Adrenal gland (tissue), 19 donors: ENCODE measurements around the gene MPI. TPM values are rescaled to one million over a fixed set of nuclear protein-coding genes. Genes with fewer than 3 reads are reported as not detected.

ENCODE experiments used
- DNase-seq, 7 donors: peaks; one replicate each; pipeline ENCODE4 v3.0.0-alpha.2; 2019 to 2020
- H3K27ac ChIP-seq, 5 donors: fragments of 200-600 bp; sonication (generic) in 4 of 5; 1 replicate in 3 of 5; 2 replicates in 2 of 5; pipeline versions ENCODE4 v1.5.1 to v1.8.0; 2016 to 2020; ENCODE audit warnings: mild to moderate bottlenecking in 1 of 5
- H3K27me3 ChIP-seq: fragments of 200-600 bp; 2 replicates; pipeline ENCODE4 v1.8.0; 2021
- H3K36me3 ChIP-seq, 2 donors: fragments of 200-600 bp; replicated peaks in 1 of 2; 1 replicate in 1 of 2; 2 replicates in 1 of 2; pipeline versions ENCODE4 v1.5.1 to v1.8.0; 2018 to 2022
- H3K4me1 ChIP-seq, 2 donors: fragments of 200-600 bp; replicated peaks in 1 of 2; 1 replicate in 1 of 2; 2 replicates in 1 of 2; pipeline versions ENCODE4 v1.5.1 to v1.8.0; 2018 to 2021
- H3K4me3 ChIP-seq, 4 donors: fragments of 200-600 bp; sonication (generic) in 3 of 4; one replicate each; pipeline ENCODE4 v1.5.1; 2016 to 2018
- H3K9me3 ChIP-seq, 3 donors: fragments of 200-600 bp; sonication (generic) in 1 of 3; replicated peaks in 1 of 3; 1 replicate in 2 of 3; 2 replicates in 1 of 3; pipeline versions ENCODE4 v1.5.1 to v1.8.0; 2016 to 2021
- CTCF ChIP-seq, 6 experiments: fragments of 450-650 bp in 4 of 6; fragments of 200-600 bp in 2 of 6; sonication (generic) in 1 of 6; IDR thresholded peaks; 1 replicate in 5 of 6; 2 replicates in 1 of 6; pipeline versions ENCODE4 v1.5.1 to v1.8.0; 2016 to 2021; ENCODE audit warnings: antibody characterized with exemption in 6 of 6, mild to moderate bottlenecking in 2 of 6, moderate library complexity in 1 of 6
- POLR2A ChIP-seq, 2 donors: fragments of 450-650 bp; IDR thresholded peaks; one replicate each; pipeline ENCODE4 v1.6.1; 2017; ENCODE audit warnings: antibody characterized with exemption in 2 of 2, mild to moderate bottlenecking in 2 of 2, moderate library complexity in 1 of 2
- WGBS, 4 donors: extraction: QIAGEN DNeasy Blood & Tissue Kit in 2 of 4; methylation state at CpG; one replicate each; pipeline versions ENCODE4 v1.1.5 to v1.1.7; 2013 to 2017; 5-methylcytosine and 5-hydroxymethylcytosine counted together
- intact Hi-C, 2 donors: fragments of 100-400 bp; cut with DNase I; formaldehyde crosslinking; loops; one replicate each; pipeline versions ENCODE4 v1.14.1 to v1.15.0; 2022 to 2023
- long read RNA-seq, 10 donors: library from polyadenylated mRNA in 3 of 10; unstranded in 2 of 10; stranded (forward) in 1 of 10; transcript quantifications; one replicate each; pipeline ENCODE4 v2.0.0 and lab custom pipeline, GENCODE V29; 2021 to 2026
- polyA plus RNA-seq, 3 donors: library from polyadenylated mRNA; stranded (reverse); fragments of 200-250 nt in 2 of 3; fragments of 350-450 nt in 1 of 3; fragmentation: Illumina TruSeq in 1 of 3; extraction: RNeasy Lipid Tissue Mini Kit (QIAGEN cat#74804) in 1 of 3; gene quantifications; one replicate each; pipeline ENCODE4 v1.2.3, GENCODE V29; 2013 to 2014
- total RNA-seq, 9 donors: library from RNA; depleted of rRNA in 4 of 9; stranded (reverse); fragments of >200 nt in 4 of 9; fragments of 120-200 nt in 1 of 9; fragmentation: NEBNext Ultra II Directional in 1 of 9; extraction: Animal tissue kit (Norgen Biotek cat#: 25700) in 1 of 9; gene quantifications; one replicate each; pipeline versions ENCODE4 v1.1.0 to v1.2.4, GENCODE V29; 2013 to 2023
- donor health status: healthy with polysubstance abuse.
- donor health status: Bipolar disorder and iron deficiency.
- donor health status: DM: yes; HTN: yes; CAD: no.
- donor health status: DM: no; HTN: no; CAD: no.
- donor health status: DM: no; HTN: no; CAD: no.
- donor health status: DM: yes; HTN: yes; CAD: no.

Gene MPI
- total RNA-seq, result 100 to 1,000 TPM in 6 of 9 donors, 10 to 100 TPM in 3; 68.7 to 218 (median 105) TPM
- polyA plus RNA-seq, result 100 to 1,000 TPM in 1 of 3 donors, 10 to 100 TPM in 2; 26.2 to 123 (median 37.9) TPM
- long read RNA-seq, donor 1, full-length matches to known transcripts, result 58 of 69 reads
- long read RNA-seq, donor 1, partial matches to known transcripts, result 11 of 69 reads
- long read RNA-seq, donor 1, other reads (novel, unspliced or antisense), result 0 of 69 reads
- long read RNA-seq, donor 2, full-length matches to known transcripts, result 24 of 30 reads
- long read RNA-seq, donor 2, partial matches to known transcripts, result 6 of 30 reads
- long read RNA-seq, donor 2, other reads (novel, unspliced or antisense), result 0 of 30 reads
- long read RNA-seq, donor 3, full-length matches to known transcripts, result 32 of 43 reads
- long read RNA-seq, donor 3, partial matches to known transcripts, result 11 of 43 reads
- long read RNA-seq, donor 3, other reads (novel, unspliced or antisense), result 0 of 43 reads
- long read RNA-seq, donor 4, full-length matches to known transcripts, result 22 of 35 reads
- long read RNA-seq, donor 4, partial matches to known transcripts, result 6 of 35 reads
- long read RNA-seq, donor 4, other reads (novel, unspliced or antisense), result 7 of 35 reads
- long read RNA-seq, donor 5, full-length matches to known transcripts, result 117 of 139 reads
- long read RNA-seq, donor 5, partial matches to known transcripts, result 13 of 139 reads
- long read RNA-seq, donor 5, other reads (novel, unspliced or antisense), result 9 of 139 reads
- long read RNA-seq, donor 6, full-length matches to known transcripts, result 9 of 16 reads
- long read RNA-seq, donor 6, partial matches to known transcripts, result 5 of 16 reads
- long read RNA-seq, donor 6, other reads (novel, unspliced or antisense), result 2 of 16 reads
- long read RNA-seq, donor 7, full-length matches to known transcripts, result 25 of 25 reads
- long read RNA-seq, donor 7, partial matches to known transcripts, result 0 of 25 reads
- long read RNA-seq, donor 7, other reads (novel, unspliced or antisense), result 0 of 25 reads
- long read RNA-seq, donor 8, full-length matches to known transcripts, result 47 of 47 reads
- long read RNA-seq, donor 8, partial matches to known transcripts, result 0 of 47 reads
- long read RNA-seq, donor 8, other reads (novel, unspliced or antisense), result 0 of 47 reads
- long read RNA-seq, donor 9, full-length matches to known transcripts, result 28 of 33 reads
- long read RNA-seq, donor 9, partial matches to known transcripts, result 5 of 33 reads
- long read RNA-seq, donor 9, other reads (novel, unspliced or antisense), result 0 of 33 reads
- long read RNA-seq, donor 10, full-length matches to known transcripts, result 18 of 28 reads
- long read RNA-seq, donor 10, partial matches to known transcripts, result 10 of 28 reads
- long read RNA-seq, donor 10, other reads (novel, unspliced or antisense), result 0 of 28 reads

- TF ChIP-seq CTCF (IDR thresholded peaks at IDR 0.05) (peak in 5 of 6 experiments; percentile 24 to 41 (median 27)), POLR2A (IDR thresholded peaks at IDR 0.05) (peak in 1 of 2 donors; percentile 47)
- Histone ChIP-seq H3K9me3 (no peaks in the 10 kb centered on the region), H3K27ac (peak within 1 kb of the TSS; percentile 0 to 92 (median 84)), H3K36me3 (peaks cover 0 to 17% of the 10 kb centered on the region in 2 donors), H3K4me3 (peak within 1 kb of the TSS; percentile 13 to 96 (median 81)), H3K4me1 (peaks cover 29 to 34% of the 10 kb centered on the region in 2 donors), H3K27me3 (no peaks in the 10 kb centered on the region)
- intact Hi-C loops, result loop anchor here in 1 of 2 donors (10.0 kb wide), 1 partner anchor 45 kb away; the partner anchor contains the start of gene ULK3
- DNase-seq, result peak; percentile 85 to 91 (median 88)
- WGBS, 4 donors, result 1 to 3% (median 2%) methylated on average over 25 to 47 of the region's 47 CpGs
Measured at GRCh38 chr15:74889883-74890664, at the start of gene MPI. Gene MPI, plus strand, starts transcription at chr15:74890042. Its CDS starts 32 bp downstream, at chr15:74890074.

GRCh38 chr15:74840851-74841775, 48.7 kb upstream of the MPI start:
- DNase-seq, result no peak
- peaks cover 18 to 29% of the 10 kb centered on the region in 2 donors for H3K4me1 ChIP-seq
- no peak overlapping the region for H3K4me3 ChIP-seq
- H3K9me3 ChIP-seq, result no peaks in the 10 kb centered on the region
- no peak overlapping the region for H3K27ac ChIP-seq
- H3K36me3 ChIP-seq, result peaks cover 0 to 20% of the 10 kb centered on the region in 2 donors
- 83 to 90% (median 87%) methylated on average over 8 to 9 of the region's 9 CpGs for WGBS, 4 donors
- no peaks in the 10 kb centered on the region for H3K27me3 ChIP-seq
- no peak for TF ChIP-seq CTCF (IDR thresholded peaks at IDR 0.05)
- no peak for TF ChIP-seq POLR2A (IDR thresholded peaks at IDR 0.05)
- intact Hi-C loops, result loop anchor here in 1 of 2 donors (10.0 kb wide), 1 partner anchor 54 kb away; the partner anchor contains the start of gene MPI

DNA sequence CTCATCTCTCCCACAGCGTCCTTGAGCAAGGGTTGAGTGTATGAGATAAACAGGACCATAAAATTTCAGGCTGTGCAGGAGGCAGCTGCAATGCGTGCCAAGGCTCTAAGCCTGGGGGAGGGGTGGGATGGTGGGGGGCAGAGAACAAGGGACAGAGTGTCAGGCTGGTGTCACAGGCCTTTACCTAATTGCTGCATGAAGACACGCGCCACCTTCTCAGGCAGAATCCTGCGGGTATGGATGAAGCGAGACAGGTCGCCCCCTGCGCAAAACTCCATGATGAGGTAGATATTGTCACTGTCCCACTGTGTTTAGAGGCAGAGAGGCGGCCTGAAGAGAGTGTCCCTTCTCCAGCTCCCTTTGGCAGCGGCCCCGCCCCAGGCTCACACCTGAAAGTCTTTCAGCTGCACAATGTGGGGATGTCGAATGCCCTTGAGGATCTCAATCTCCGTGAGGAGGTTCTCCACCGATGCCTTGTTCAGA, 47.9 kb upstream of the MPI start:
- WGBS, 4 donors, result 60 to 70% (median 67%) methylated on average over 4 to 14 of the region's 14 CpGs
- no peaks in the 10 kb centered on the region for H3K9me3 ChIP-seq
- no peak for TF ChIP-seq POLR2A (IDR thresholded peaks at IDR 0.05)
- peaks cover 0 to 21% of the 10 kb centered on the region in 2 donors for H3K36me3 ChIP-seq
- H3K4me3 ChIP-seq, result peak overlapping the region in 2 of 4 donors; percentile 36 to 80
- no peak overlapping the region for H3K27ac ChIP-seq
- peaks cover 18 to 29% of the 10 kb centered on the region in 2 donors for H3K4me1 ChIP-seq
- no peak for DNase-seq
- intact Hi-C loops, result loop anchor here in 1 of 2 donors (10.0 kb wide), 1 partner anchor 53 kb away; the partner anchor contains the start of gene MPI
- H3K27me3 ChIP-seq, result no peaks in the 10 kb centered on the region
